GM18907 (cell line): Measurements from ENCODE around the gene CT47A1.
"Not testable (repeated sequence)": the region's sequence is repeated elsewhere in the genome, so short reads cannot be mapped to it uniquely, and the experiment has no call there.

ENCODE experiments used
- ATAC-seq: cut with Tn5 transposase; IDR thresholded peaks from one replicate; pipeline ENCODE4 v1.9.1; 2021; ENCODE audit warnings: mild to moderate bottlenecking, moderate library complexity; ENCODE audit not compliant: unreplicated experiment

CT47A1 gene

GRCh38 chrX:120985660-120986059 is at the start of gene CT47A1:
TSS of gene CT47A1 (minus strand) at chrX:120985760. CDS start at chrX:120985529, 231 bp downstream.
- ATAC-seq = not testable (repeated sequence)

- no peak for ATAC-seq
Observed at GRCh38 chrX:121032531-121032930, 47.0 kb upstream of the CT47A1 start.

GRCh38 chrX:121030083-121030482 is 44.5 kb upstream of the CT47A1 start:
- no peak for ATAC-seq

GRCh38 chrX:121028419-121028818 is 42.9 kb upstream of the CT47A1 start:
- ATAC-seq = no peak

GRCh38 chrX:121014826-121015225 is 29.3 kb upstream of the CT47A1 start:
- no peak for ATAC-seq

GRCh38 chrX:121013897-121014455 is 28.4 kb upstream of the CT47A1 start:
- ATAC-seq = no peak

- no peak for ATAC-seq
Observed at GRCh38 chrX:121011254-121011653, 25.7 kb upstream of the CT47A1 start.

GRCh38 chrX:121010218-121010617 is 24.7 kb upstream of the CT47A1 start:
- ATAC-seq = no peak

- ATAC-seq = no peak
Observed at GRCh38 chrX:121009764-121010163, 24.2 kb upstream of the CT47A1 start.

- no peak for ATAC-seq
Observed at GRCh38 chrX:121008920-121009319, 23.4 kb upstream of the CT47A1 start.

GRCh38 chrX:121000589-121000988 is 15.0 kb upstream of the CT47A1 start:
- ATAC-seq = no peak

GRCh38 chrX:120999413-120999812 is 13.9 kb upstream of the CT47A1 start:
- no peak for ATAC-seq

- not testable (repeated sequence) for ATAC-seq
Observed at GRCh38 chrX:120956500-120956899, 29.1 kb downstream of the CT47A1 start, which contains the start of gene CT47A7. TSS of gene CT47A7 (minus strand) at chrX:120956600. CDS start at chrX:120956345, 255 bp downstream.
